Mucosa of gallbladder (tissue), 1 donor: ENCODE measurements around the gene C3orf20. TPM values are rescaled to one million over a fixed set of nuclear protein-coding genes. Genes with fewer than 3 reads are reported as not detected.

ENCODE experiments used
- DNase-seq: peaks from one replicate; pipeline ENCODE4 v3.0.0-alpha.2; 2020; ENCODE audit warnings: low spot score
- total RNA-seq: library from RNA; stranded (reverse); gene quantifications from one replicate; pipeline ENCODE4 v1.2.1, GENCODE V29; 2021
- donor health status: DM: no; HTN: no; CAD: no.

Gene C3orf20
- total RNA-seq, 1 donor from 2014 or later: not detected

DNA sequence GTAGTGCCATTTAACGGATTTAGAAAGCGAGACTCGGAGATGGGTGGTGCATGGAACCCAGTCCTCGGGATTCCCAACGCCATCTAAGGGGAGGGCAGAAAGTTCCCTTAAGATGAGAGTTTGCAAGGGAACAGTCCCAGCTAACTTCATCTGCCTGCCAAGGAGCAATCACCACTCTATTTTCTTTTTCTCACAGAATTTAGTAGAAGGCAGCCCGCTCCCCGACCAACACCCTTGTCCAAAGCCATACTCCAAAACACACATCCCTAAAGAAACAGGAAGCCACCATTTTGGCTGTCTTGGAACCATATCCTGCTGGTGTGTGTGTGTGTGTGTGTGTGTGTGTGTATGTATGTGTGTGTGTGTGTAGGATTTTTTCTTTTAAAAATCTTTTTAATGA lies 136.7 kb downstream of the C3orf20 start:
- DNase-seq: no peak

DNA sequence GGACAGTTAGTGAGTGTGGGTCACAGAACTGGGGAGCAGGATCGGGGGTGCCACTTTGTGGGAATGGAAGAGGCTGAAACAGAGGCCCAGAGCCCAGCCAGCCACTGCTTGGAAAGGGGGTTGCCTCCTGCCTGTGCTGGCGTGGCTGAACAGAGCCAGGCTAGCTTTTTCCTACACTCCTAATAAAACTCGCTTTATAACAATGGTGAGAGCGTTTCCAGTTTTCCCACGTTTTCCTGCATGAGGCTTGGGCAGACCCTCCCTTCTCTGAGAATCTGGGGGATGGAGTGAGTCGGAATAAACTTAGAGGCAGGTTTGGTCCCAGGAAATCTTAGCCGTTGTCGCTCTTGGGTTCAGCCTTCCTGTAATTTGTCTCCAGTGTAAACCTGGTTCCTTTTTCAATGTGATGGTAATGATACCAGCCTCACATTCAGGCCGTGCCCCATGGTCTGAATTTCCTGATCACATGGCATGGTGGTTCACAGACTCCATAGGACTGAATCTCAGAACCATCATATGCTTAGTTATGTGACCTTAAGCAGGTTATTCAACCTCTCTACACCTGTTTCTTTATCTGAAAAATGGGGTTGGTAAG lies 137.4 kb downstream of the C3orf20 start:
- DNase-seq: no peak

- DNase-seq: no peak
Measured at GRCh38 chr3:14814411-14814871, 139.5 kb downstream of the C3orf20 start.

GRCh38 chr3:14816359-14816758 lies 141.4 kb downstream of the C3orf20 start:
- no peak for DNase-seq

DNA sequence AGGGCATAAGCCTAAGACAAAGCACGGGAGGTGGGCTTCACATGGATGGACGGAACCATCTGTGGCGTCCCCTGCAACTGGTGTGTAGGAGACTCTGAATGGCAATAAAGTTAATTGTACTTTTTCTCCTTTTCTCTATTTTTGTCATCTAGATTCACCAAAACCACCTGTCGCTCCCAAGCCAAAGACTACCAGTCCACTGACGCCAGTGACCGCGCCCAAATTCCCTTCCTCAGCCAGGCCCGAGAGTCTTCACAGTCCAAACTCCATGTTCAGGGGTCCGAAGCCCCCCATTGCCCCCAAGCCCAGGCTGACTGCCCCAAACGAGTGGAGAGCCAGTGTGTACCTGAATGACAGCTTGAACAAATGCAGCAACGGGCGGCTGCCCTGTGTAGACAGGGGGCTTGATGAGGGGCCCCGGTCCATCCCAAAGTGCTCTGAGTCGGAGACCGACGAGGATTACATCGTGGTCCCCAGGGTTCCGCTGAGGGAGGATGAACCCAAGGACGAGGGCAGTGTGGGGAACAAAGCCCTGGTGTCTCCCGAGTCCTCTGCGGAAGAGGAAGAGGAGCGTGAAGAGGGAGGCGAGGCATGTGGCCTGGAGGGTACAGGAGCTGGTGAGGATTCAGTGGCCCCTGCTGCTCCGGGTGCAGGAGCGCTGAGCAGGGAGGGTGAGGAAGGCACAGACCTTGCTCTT lies 144.0 kb downstream of the C3orf20 start, which contains the start of gene FGD5:
Gene FGD5 (plus strand): TSS at position 159 of the 697 bp plus-strand sequence. CDS start 110 bp downstream, at position 269.
- DNase-seq: no peak

DNA sequence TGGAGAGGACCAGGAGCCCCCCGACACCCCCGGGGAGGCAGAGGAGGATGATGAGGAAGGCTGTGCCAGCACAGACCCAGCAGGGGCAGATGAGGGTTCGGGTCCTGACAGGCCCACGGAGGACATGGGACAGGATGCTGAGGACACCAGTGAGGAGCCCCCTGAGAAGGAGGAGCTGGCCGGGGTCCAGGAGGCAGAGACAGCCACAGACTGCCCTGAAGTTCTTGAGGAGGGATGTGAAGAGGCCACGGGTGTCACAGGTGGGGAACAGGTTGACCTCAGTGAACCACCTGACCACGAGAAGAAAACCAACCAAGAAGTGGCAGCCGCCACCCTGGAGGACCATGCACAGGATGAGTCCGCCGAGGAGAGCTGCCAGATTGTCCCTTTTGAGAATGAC lies 144.7 kb downstream of the C3orf20 start:
- no peak for DNase-seq

GRCh38 chr3:14820156-14820555 lies 145.2 kb downstream of the C3orf20 start:
- no peak for DNase-seq

GRCh38 chr3:14821151-14821550 lies 146.2 kb downstream of the C3orf20 start:
- DNase-seq: no peak

GRCh38 chr3:14822134-14822533 lies 147.2 kb downstream of the C3orf20 start:
- DNase-seq: no peak

Other genes with a start within 250 kb of the C3orf20 start
- 2.1 TPM for gene GRIP2, start 134.8 kb upstream of the C3orf20 start, total RNA-seq
- 19.7 TPM for gene CCDC174, start 23.4 kb upstream of the C3orf20 start, total RNA-seq
- gene FGD5, start 143.8 kb downstream of the C3orf20 start, total RNA-seq: 62.5 TPM